Inflammatory macrophage (primary cell): ENCODE measurements around the gene SIPA1L2.

Source experiments
- DNase-seq, 2 donors: peaks; one replicate each; pipeline ENCODE4 v3.0.0-alpha.2; 2020 to 2022

The SIPA1L2 gene

DNA sequence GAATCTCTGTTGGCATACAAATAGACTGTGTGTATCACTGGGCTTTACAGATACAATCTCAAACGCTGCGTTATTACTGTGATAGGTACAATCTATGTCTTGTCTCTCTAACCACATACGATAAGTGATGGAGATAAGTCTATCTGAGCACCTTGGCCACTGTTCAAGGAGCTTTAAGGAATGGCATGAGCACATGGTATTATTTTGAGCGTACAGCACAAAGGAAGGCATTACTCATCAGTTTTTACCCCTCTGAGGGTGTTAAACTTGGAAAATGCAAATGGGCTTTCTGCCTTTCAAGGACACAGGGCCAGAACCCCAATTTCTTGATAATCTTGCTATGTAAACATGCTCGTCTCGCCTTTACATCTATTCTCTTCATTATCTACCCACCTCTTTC is 11.6 kb upstream of the SIPA1L2 start:
- no peak for DNase-seq

DNA sequence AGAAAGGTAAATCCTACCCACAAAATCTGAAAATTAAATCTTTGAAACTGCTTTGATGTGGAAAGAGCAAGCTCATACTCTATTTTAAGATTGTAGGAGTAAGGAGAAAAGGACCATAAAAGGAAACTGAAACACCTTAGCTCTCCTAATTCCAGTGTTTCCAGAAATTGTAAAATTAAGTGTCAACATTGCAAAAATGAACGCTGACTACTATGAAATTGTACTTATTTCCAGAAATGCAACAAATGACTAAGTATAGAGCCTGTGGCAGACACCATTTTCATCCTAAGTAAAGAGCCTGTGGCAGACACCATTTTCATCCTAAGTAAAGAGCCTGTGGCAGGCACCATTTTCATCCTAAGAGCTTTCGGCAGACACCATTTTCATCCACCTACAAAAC is 6.9 kb upstream of the SIPA1L2 start:
- DNase-seq, result no peak

DNA sequence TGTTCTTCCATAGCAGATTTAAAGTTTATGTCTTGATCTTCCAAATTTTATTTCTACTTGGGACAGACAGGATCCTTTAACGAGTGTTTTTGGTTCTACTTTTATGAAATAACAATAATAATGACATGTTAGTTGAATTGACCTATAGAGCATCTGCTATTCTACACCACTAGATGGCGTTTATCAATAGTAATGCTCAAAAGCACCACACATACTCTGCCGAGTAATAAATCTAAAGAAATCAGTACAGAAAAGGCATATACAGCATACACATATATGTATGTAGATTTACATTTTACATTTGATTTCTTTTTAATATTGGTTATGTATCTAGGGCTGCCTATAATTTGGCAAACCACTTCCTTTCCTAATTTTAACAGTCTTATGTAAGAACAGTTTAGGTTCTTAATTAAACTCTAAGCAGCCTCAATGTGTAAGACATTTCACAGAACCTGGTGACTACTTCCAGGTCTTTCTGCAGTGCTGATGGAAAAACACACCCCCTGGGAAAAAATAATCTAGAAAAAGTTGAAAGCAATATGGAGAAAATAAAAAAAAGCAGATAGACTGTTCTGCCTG is 5.9 kb upstream of the SIPA1L2 start:
- peak; percentile 40 to 71 for DNase-seq

DNA sequence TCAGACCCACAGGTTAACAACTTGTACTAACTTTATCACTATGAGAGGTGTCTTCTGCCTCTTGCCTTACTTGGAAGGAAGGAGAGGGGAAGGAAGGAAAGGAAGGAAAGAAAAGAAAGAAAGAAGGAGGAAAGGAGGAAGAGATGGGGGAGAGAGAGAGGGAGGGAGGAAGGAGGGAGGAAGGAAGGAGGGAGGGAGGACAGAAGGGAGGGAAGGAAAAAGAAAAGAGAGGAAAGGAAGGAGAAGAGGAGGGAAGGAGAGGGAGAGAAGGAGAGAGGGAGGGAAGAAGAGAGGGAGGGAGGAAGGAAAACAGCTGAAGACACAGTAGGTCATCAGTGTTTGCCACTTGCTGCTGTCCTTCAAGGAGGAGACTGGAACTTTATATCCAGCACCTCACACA is 5.3 kb upstream of the SIPA1L2 start:
- DNase-seq, result no peak

DNA sequence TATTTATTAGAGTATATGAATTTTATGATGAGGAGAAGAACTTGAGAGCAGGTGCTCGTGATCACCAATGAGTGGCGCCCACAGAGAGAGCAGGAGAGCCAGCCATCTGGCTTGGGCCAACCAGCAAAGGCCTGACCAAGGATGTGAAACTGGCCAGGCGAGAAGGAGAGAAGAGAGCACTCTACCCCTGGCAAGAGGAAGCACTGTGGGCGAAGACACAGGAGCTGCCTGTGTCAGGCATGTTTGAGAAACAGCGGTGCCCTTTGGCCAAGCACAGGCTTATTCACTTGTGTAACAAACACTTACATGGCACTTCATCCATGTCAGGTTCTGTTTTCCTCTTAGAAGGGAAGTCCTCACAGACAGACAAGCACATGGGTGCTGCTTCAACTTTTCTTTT is 4.2 kb upstream of the SIPA1L2 start:
- peak; percentile 96 to 98 for DNase-seq

DNA sequence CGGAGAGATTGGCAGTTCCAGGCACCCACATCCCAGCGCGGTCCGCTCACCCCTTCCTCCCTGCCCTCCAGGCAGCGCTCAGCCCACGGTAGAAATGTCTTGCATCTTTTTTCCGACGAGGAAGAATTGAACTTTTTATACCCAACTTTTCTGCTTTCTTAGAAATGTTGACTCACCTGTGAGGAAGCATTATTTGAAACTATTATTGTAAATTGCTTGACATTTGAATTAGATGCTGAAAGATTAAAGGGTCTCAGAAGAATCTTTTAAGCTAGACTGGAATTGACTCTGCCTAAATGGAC is 912 bp upstream of the SIPA1L2 start:
- no peak for DNase-seq

DNA sequence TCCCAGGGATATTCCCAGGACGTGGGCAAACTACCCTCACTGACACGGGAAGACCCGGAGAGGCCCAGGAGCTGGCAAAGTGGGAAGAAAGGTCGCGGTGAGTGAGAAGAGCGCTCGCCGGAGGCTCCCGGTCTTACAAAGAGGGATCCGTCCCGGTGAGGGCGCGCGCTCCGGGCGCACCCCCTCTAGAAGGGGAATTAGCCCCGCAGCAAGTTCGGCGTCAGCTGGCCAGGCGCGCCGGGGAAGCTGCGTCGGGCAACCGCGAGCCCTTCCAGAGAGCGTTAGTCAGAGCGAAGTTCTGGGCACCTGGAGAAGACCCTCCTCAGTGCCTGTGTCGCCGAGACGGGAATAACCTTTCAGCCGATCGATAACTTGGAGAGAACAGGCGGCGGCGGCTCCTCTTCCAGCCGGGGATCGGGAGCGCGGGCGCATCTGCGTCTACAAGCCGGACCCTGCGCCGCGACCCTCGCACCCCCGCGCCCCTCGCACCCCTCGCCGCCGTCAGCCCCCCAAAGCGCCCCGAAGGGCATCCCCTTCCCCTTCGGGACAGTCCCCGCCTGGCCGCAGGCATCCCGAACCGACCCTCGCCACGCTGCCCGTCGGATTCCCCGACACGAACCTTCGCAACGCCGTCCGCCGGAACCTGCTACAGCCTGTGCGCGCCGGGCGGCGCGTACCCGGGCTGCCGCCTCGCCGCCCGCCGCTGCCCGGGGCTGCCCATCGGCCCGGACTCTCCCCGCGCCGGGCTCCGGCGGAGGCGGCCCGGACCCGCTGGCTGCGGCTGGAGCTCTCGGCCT is 485 bp downstream of the SIPA1L2 start:
- DNase-seq, result peak in 1 of 2 donors; percentile 56

DNA sequence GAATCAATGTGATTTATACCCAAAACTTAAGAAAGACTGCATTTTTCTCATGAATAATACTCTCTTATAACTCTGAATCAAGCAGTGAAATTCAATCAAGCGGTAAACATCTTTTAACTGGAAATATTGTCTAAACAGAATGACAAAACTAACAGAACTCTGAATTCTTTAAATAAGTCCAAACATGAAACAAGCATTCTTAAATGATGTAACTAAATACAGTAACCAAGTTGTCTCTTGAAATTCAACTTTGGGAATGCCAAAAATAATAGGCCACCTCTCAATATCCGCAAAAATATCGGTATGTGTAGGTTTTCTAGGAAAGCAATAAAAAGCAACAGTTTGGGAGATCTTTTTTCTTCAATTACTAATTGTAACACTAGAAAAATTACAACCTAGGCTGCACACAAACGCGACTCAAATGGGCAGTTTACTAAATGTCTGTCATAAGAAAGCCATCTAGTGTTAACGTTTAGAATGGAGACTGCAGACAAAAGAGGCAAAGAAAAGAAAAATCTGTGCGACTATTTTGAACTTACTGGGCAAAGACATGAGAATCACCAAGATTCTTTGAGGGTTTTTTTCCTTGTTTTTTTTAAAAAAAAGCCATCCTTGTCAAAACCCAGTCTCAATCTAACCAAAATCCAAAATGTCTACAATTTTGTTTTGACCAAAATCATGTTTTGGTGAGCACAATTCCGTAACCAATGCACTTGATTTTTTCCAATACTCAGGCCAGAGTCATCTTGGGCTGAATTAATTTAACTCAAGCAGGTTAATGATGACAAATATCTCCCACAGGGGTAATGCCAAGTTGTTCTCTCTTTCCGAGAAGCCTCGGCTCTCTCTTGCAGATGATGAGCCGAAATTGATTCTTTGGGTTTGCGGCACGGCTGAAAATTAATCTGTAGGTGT is 1.3 kb downstream of the SIPA1L2 start:
- DNase-seq, result peak; percentile 38 to 54

DNA sequence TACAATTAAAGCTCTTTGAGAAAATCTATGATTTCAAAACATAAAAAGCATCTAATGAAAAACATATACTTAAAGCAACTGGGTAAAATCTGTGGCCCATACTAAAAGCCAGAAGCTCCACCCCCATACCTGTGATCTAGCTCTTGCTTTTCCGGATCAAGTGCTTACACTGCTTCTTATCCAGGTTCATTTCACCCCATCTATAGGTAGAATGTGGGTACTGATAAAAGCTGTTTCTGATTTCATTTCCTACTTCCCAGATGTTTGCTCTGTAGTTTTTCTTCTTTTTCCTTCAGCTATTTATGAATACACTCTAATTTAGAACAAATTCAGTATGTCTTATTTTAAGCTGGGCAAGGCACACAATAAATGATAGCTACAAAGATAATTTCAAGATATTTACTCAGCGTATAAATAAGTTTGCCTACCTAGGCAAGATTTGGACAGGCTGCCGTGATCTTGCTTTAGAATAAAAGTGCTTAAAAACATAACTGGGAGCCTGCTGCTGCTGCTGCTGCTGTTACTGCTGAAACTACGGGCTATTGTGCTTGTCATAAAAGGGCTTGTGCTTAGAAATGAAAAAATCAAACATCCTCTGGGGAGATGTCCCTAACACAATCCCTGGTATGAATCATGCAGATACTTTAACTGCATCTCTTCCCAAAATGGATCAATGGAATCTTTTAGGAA is 2.1 kb downstream of the SIPA1L2 start:
- peak; percentile 33 to 36 for DNase-seq

DNA sequence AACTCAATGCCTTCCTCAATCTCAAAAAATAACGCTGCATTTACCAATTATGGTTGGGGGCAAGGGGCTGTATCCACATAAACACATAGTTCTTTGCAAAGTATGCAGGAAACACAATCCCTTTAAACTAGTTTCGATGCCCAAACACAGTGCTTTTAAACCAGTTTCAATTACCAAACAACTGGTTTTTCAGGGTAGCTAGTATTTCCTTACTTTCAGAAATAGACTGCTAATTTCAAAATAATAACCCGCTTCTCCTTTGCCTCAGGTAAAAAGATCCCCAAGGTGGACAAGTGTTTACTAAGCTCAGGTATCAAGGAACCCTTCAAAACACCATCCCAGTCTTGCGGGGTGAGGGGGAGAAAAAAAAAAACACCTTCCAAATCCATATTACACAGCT is 2.8 kb downstream of the SIPA1L2 start:
- no peak for DNase-seq

DNA sequence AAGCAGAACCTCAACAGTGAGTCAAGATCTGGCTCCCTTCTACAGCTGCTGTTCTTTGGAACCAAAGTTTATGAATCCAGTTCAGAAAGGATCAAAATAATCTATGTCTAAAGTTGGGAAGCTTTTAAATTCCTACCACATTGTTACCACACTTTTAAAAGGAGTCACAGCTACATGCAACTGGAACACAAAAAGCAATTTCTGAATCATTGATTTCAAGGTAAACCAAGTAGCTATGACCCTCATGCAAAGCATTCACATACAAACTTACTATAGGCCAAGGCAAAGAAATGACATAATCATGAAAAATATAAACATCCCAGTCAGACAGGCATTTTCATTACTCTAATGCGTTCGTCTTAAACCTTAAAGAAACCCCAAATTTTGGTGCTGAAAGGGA is 3.5 kb downstream of the SIPA1L2 start:
- no peak for DNase-seq

DNA sequence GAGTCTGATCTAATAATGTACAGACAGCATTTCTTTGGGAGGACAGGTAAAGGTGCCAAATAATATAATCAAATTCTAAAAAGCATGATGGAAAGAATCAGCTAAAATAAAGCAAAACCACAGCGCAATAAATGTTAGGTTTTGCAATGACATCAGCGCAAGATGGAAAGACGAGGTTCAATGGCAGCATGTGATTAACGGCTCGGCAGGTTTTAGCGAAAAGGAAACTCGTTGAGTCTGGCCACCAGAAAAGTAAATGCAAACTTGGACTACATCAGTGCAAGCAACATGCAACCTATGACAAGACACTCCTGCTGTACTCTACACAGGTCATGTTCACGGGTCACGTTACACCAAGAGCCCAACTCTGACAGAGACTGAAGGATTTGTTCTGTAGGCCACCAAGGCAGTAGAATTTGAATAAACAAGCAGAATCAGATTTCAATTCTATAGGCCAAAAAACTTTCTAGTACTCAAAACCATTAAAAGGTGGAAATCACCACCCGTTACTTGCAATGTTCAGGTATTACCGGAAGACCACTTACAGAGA is 4.5 kb downstream of the SIPA1L2 start:
- no peak for DNase-seq

DNA sequence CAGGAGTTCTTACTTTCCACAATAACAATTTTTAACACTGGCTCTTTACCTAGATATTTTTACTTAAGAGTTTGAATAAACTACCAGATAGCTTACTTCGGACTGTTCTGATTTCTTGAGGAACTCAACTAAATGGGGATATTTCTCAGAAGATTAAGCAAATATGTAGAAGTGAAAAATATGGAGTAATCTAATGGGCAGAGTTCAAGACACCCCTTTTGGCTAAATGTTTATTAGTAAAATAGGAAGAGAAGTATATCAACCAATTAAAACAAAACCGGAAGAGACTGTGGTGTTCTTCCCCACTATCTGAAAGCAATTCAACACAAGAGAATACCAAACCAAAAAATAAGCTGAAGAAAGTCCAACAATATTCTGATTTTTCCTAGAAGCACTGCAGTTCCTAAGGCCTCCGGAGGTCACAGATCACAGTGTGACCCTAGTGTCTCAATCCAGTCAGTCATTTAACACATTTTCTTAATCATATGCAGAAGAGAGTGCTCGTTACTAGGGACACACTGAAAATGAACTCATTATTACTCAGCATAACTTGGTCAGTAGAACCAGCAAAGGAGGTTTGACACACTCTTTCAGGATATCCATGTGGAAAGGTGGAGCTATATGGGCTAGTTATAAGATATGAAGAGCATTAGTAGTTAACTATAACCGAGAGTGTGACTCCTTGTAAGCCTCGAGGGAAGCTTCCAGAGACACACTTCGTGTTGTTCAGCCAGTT is 5.2 kb downstream of the SIPA1L2 start:
- DNase-seq, result peak; percentile 70 to 80

DNA sequence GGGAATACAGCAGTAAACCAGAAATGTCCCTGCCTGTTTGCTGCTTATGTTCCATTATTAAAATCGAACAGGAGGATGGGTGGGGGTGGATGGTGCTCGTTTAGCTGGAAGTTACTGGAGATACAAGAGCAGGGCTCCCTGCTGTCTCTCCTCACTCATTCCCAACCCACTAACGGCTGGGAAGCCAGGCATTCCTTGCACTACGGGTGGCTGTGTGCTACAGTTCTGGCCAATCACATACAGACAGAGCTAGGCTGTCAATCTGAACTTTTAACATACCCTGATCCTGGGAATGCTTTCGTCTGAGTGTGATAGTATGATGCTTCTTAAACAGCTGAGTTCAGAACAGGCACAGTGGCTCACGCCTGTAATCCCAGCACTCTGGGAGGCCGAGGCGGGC is 7.0 kb downstream of the SIPA1L2 start:
- DNase-seq, result no peak

DNA sequence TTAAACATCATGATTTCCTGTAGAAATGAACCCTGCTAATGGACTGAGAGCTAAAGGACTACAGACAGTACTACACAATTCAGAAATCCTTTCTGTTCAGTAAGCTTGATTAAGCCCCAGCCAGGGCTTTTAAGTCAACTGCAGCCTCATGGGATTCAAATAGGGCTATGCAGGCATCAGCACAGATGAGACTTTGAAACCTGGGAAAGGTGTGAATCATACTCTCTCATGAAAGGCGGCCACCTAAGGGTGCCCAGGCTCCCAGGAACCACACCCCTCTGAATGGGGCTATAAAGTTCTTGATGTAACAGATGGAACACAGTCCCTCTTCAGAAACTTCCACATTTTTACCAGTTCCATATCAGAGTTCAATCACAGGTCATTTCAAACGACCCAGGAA is 7.6 kb downstream of the SIPA1L2 start:
- peak; percentile 20 to 41 for DNase-seq

DNA sequence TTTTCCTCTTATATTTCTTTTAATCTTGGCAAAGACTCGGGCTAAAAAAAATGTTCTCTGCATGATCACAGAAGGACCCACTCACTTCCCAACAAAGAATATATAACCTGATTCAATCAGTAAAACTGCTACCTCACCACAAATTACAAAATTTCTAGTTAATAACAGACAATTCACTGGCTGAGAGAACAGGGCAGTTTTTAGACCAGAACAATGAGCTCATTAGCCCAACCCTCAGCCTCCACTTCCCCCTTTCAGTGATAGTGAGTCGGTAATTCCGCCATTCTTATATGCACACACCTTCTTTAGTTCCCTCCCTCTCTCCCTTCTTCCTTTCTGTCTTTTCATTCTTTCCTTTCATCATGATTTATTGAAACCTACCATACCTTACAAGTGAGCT is 8.9 kb downstream of the SIPA1L2 start:
- peak; percentile 86 to 89 for DNase-seq

DNA sequence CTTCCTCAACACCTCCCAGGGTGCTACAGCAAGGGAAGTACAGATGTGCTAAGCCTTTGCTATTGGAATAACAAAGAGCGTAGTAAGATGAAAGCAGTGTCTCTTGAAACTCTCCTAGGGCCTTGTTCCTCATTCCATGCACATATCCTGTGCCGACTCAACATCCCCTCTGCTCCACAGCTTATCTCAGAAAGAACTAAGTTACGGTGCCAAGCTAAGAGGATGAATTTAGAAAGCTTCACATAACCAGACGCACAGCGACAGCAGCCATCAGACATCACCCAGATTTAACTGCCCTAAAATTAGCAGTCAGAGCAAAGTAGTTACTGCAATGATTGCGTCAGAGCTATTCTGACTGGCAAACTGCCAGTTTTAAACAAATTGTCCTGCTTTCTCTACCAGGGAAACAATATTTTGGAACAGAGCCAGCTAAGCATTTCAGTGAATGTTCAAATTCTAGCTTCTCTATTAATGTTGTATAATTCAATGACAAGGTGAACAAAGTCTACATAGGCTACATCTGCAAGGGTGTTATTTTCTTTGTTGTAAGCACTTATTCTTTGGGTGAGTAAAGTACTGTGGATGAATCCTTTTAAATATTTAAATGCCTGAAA is 9.5 kb downstream of the SIPA1L2 start:
- DNase-seq, result peak; percentile 66 to 74

DNA sequence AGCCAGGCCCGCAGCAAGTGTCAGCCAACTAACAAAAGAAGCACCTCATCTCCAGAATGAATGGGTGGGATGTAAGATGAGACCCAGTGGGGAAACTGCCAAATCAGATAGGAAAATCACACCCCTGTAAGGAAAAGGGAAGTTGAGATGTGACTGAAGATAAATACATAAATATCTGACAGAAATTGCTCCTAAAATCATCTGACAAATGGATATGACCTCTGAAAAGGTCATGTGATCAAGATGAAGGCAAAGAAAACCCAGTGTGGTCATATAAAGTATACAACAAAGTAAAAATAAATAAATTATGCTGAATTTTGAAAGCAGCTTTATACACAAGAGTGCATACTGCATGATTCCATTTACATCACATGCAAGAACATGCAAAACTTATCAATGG is 12.7 kb downstream of the SIPA1L2 start:
- DNase-seq, result no peak

DNA sequence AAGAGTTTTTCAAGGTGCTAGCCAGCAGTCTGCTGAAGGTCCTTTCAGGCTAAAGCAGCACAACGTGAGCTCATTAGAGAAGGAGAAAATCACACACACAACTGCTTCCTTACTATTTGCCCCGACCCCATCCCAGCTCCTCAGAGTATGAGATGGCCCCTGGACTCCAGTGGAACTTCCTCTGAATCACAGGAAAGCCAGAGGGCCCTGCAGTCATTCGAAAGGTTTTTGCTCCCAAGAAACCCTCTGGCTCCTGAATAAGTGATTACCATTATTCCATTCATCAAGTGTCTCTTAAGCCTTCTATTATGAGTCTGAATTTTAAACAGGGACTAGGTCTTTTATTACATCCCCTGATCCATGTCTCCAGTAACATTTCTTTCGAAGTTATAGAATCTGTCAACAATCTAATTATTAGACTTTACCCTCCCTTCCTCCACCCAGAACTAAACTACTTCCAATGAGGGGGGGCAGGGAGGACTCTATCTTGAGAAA is 14.6 kb downstream of the SIPA1L2 start:
- no peak for DNase-seq

DNA sequence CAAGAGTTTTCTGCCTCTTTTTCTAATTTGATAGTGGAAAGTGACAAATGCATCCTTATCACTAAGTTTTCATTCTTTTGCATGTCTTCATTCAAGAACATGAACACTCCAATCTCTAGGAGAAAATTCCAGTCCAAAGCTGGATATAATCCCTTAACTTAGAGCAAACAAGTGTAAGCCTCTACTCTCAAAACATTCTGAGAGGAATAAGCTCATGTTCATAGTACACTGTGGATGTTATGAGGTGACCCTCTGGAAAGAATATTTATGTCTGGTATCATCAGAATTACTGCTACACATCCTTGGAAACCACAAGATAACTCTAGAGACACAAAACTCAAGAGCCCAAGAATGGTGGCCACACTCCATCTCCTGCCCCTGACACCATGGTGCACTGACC is 15.1 kb downstream of the SIPA1L2 start:
- no peak for DNase-seq

DNA sequence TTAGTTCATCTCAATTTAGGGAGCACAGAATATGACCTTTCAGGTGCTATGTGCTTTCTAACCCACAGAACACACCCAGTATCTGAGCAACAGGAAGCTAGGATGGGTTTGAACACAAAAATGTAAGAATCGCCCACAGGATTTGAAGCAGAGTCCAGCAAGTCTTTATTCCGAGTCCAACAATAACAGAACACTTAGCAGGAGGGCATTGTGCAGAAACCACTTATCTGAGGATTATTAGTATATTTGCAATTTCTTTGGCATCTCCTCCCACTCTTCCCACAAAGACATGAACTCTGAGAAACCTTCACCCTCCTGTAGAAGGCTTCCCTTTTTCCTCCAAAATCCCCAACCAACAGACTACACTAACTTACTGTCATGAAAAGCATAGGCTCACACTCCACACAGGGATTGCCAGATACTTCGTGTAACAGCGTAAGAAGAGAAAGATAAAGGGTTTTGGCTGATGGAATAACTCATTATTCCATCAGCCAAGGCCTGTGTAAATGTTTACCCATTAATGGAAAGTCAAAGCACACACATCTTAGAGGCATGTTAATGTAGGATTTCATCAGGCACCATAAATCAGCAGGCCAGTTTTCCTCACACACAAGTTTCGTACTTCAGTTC is 16.1 kb downstream of the SIPA1L2 start:
- peak; percentile 58 to 70 for DNase-seq
